ENCODE results near the gene METTL25.
A peak's percentile ranks its signal among the peaks of the same experiment; 100 is the strongest.
"Not testable (repeated sequence)": the region's sequence is repeated elsewhere in the genome, so short reads cannot be mapped to it uniquely, and the experiment has no call there.

The METTL25 gene, protein sequence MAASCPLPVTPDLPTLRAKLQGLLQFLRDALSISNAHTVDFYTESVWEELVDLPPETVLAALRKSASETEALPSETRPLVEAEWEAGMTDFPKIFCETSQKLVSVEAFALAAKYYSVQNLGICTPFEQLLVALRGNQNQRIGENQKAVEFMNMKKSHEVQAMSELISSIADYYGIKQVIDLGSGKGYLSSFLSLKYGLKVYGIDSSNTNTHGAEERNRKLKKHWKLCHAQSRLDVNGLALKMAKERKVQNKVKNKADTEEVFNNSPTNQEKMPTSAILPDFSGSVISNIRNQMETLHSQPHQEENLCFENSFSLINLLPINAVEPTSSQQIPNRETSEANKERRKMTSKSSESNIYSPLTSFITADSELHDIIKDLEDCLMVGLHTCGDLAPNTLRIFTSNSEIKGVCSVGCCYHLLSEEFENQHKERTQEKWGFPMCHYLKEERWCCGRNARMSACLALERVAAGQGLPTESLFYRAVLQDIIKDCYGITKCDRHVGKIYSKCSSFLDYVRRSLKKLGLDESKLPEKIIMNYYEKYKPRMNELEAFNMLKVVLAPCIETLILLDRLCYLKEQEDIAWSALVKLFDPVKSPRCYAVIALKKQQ

GRCh38 chr12:82358200-82359114 lies at the start of gene METTL25, which contains the start of gene CCDC59:
Gene METTL25 (plus strand): TSS chr12:82358529. CDS start chr12:82358566, 37 bp downstream.
Gene CCDC59 (minus strand): TSS chr12:82358387. CDS start chr12:82358376, 11 bp downstream.
- DNase-seq, result peak; percentile 98 to 99

GRCh38 chr12:82314406-82314892 lies 43.9 kb upstream of the METTL25 start:
- DNase-seq, result no peak

DNA sequence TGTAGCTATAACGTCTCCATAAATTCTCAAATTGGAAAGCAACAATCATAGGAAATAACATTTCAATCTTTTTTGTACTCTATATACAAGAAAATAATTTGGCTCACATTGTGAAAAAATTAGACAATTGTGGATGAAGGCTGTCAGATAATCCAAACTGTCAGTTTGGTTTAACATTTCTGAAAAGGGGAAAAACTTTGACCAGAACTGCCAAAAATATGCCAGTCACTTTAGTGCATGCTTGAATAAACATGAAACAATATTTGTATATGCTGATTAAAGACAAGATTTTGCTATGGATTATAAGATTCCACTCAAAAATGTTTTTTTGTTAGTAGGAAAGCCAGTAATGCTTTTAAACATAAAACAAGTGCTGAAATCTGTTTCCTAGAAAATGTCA lies 39.1 kb upstream of the METTL25 start:
- no peak for DNase-seq

- DNase-seq, result no peak
Observed at GRCh38 chr12:82325540-82326336, 32.6 kb upstream of the METTL25 start.

- peak; percentile 9 to 40 for DNase-seq
Observed at GRCh38 chr12:82326905-82327503, 31.3 kb upstream of the METTL25 start.

DNA sequence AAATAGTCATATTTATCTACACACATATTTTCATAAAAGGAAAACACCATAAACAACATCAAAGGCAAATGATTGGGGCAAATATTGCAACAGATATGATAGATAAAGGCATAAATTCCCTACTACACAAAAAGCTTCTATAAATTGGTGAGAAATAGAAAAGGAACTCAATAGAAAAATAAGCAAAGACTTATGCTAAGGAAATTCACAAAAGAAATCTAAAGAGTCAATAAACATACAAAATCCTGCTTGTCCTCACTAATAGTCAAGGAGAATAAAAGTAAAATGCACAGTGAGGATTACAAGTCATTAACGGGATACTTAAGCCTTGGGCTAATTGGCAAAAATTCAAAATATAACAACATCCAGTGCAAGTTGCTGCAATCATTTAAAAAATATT lies 30.5 kb upstream of the METTL25 start:
- DNase-seq, result no peak

DNA sequence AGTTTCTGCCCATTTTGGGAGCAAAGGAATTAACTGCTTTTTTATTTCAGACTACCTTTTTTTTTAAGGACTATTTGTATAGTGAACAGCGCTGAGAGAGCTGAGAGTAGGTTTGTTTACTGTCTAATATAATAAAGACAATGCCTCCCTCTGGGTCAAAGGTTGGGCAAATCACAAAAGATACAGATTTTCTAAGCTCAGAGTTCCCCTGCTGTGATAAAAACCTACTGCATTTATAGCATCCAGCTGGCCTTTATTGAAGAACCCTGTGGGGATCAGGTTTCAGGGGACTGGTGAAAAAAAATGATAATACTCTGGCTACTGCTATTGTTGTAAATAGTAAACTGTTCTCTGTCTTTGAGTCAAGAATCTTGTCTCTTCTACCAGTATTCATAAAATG lies 28.8 kb upstream of the METTL25 start:
- no peak for DNase-seq

DNA sequence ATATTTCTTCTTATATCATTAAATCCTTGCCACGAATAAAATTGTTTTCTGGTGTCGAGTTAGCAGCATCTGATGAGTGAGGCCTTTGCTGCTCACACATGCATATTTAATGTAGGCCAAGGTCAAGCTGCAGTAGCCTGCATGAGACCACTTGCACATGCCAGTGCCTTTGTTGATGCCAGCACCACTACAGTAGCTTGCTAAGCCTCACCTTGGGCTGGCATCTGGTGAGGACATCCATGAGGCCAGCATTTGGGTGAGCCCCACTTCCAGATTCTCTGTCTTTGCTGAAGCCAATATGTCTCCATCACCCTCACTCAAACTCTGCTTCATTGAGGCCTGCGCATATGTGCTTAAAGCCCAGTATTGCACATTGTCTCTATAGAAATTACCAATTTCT lies 8.2 kb upstream of the METTL25 start:
- DNase-seq, result no peak

GRCh38 chr12:82351390-82351789 lies 6.9 kb upstream of the METTL25 start:
- DNase-seq, result no peak

DNA sequence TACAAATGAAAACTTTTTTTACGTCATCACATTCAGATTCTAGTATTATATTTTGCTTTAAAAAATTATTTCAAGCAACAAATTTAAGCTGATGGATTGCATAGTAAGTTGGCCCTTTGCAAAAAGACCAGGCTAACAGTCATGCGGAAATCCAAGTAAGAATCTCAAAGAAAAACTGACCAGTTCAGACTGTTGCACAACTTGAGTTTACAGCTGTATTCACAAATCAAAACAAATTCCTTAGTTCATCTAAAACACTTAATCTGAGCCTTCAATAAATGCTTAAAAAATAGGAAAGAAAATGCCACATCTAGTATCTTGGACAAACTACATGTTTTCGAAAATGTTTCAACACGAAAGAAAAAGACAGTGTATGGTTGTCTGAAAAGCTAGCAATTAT lies 989 bp upstream of the METTL25 start:
- no peak for DNase-seq

DNA sequence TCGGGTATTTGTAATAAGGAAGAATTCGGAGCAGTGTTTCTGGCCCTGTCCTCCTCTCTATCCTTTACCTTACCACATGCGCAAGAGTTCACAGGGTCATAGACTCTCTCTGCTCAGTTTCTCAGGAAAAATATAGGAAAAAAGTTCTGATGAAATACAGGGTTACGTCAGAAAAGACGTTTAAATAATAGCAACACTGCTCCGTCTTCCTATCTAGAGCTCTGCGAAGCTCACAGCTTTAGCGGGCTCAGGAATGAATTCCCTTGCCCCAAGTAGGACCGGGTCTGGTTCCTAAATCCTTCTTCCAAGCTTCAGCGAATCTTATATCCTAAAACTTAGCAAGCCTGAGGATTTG lies 507 bp upstream of the METTL25 start:
- no peak for DNase-seq

DNA sequence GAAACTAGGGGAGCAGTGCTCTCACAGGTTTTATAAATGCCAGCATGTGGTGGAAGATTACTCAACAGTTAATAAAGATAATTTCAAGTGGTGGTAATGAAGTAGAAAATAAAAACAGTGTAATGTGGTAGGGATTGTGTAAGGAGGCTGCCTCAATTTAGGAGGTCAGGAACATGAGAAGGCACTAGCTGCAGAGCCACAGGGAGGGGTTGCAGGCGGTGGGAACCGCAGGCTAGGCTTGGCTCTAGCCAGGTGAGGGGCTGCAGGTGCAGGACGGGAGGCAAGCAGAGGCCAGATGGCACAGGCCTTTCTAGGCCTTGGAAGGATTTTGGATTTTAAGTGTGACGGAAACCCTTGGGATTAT lies 768 bp downstream of the METTL25 start:
- DNase-seq, result peak in 1 of 2 donors; percentile 11

GRCh38 chr12:82360834-82361233 lies 2.5 kb downstream of the METTL25 start:
- DNase-seq, result not testable (repeated sequence)

DNA sequence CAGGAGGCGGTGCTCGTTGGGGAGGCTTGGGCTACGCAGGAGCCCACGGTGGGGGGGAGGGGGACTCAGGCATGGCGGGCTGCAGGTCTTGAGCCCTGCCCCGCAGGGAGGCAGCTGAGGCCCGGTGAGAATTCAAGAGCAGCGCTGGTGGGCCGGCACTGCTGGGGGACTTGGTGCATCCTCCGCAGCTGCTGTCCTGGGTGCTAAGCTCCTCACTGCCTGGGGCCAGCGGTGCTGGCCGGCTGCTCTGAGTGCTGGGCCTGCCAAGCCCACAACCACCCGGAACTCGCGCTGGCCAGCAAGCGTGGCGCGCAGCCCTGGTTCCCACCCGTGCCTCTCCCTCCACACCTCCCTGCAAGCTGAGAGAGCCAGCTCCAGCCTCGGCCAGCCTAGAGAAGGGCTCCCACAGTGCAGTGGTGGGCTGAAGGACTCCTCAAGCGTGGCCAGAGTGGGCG lies 3.2 kb downstream of the METTL25 start:
- no peak for DNase-seq

- DNase-seq, result no peak
Observed at GRCh38 chr12:82363990-82364389, 5.7 kb downstream of the METTL25 start.

GRCh38 chr12:82366197-82366596 lies 7.9 kb downstream of the METTL25 start:
- DNase-seq, result no peak

- DNase-seq, result no peak
Observed at GRCh38 chr12:82375201-82375600, 16.9 kb downstream of the METTL25 start.

DNA sequence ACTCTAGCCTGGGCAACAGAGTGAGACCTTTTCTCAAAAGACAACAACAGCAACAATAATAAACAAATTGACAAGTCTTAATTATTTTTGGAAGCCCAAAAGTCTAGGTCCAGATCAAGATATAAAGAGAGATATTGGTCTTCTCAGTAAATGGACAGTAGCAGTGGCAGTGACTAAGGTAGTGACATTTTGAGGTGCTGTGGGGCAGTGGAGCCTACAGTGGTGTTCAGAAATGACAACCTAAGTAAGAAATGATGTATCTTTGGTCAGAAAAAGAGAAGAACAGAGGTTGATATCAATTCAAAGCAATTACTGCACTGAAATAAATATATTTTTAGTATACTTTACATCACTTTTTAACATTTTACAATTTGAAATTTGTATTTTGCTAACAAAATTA lies 20.7 kb downstream of the METTL25 start:
- DNase-seq, result no peak

DNA sequence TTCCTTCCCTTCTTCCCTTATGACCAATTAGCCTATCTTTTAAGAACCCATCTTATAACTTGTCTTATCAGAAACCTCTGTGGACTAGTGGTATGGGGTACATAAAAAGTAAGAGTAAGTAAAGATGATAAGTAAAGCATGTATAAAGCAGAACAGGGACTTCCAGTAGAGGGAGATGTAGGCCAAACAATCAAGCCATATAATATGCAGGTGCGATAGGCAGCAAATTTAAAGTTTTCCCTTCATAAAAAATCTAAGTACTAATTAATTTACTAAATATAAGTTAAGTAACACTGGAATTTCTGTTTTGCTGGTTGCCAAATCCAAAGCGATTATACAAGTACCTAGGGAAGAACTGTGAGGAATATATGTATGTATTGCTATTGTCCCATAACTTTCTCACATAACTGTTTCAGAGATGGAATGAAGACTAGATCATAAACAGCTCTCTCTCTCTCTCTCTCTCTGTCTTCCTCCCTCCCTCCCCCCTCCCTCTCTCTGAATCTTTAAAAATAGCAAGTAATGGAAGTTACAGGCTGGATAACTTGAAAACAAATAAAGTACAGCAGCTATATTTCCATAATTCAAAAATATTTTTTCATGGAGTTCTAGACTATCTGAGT lies 25.7 kb downstream of the METTL25 start:
- DNase-seq, result no peak

DNA sequence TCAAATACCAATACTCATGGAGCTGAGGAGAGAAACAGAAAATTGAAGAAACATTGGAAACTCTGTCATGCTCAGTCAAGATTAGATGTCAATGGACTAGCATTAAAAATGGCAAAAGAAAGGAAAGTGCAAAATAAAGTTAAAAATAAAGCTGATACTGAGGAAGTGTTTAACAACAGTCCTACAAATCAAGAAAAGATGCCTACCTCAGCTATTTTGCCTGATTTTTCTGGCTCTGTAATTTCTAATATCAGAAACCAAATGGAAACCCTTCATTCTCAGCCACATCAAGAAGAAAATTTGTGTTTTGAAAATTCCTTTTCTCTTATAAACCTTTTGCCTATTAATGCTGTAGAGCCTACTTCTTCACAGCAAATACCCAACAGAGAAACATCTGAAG lies 40.5 kb downstream of the METTL25 start:
- no peak for DNase-seq

GRCh38 chr12:82400819-82401218 lies 42.5 kb downstream of the METTL25 start:
- DNase-seq, result no peak
